Measurements from ENCODE around the gene RABGGTA. TPM values are rescaled to one million over a fixed set of nuclear protein-coding genes. Genes with fewer than 3 reads are reported as not detected.

The RABGGTA gene
- total and polyA plus RNA-seq, 10 of the 15 experiments (the other 5 are each of a cell fraction or from before 2014, with no cell fraction given), result 19.1 to 75.6 (median 46.9) TPM

- TF ChIP-seq EED (IDR thresholded peaks at IDR 0.05; ENCODE audit: low read depth) (peak; percentile 62; the same call in 1 of the 2 replicates), RUNX3 (IDR thresholded peaks at IDR 0.05; ENCODE audit: low read length) (peak; percentile 68; the same call in 1 of the 2 replicates), MTA2 (IDR thresholded peaks at IDR 0.05; ENCODE audit: low read depth) (peak; percentile 61; the same call in 1 of the 2 replicates), PML (IDR thresholded peaks at IDR 0.05; ENCODE audit: low read length) (peak; percentile 87), CREM (IDR thresholded peaks at IDR 0.05; ENCODE audit: low read depth) (peak; percentile 86), MEF2B (IDR thresholded peaks at IDR 0.05; ENCODE audit: partially characterized antibody, poor library complexity, severe bottlenecking) (peak; percentile 51), WRNIP1 (IDR thresholded peaks at IDR 0.05; ENCODE audit: borderline replicate concordance, low read depth, low read length) (peak; percentile 90; the same call in 1 of the 2 replicates), BACH1 (IDR thresholded peaks at IDR 0.05; ENCODE audit: borderline replicate concordance) (peak; percentile 78), GATAD2B (conservative IDR thresholded peaks at IDR 0.05; ENCODE audit: low read depth) (peak; percentile 98), KLF5 (IDR thresholded peaks at IDR 0.05; ENCODE audit: partially characterized antibody) (peak; percentile 89), KAT2A (conservative IDR thresholded peaks at IDR 0.05; ENCODE audit: control insufficient read depth, low read depth, low read length) (no peak), JUND (IDR thresholded peaks at IDR 0.05; ENCODE audit: low read depth, low read length) (0 out of 2 replicates have a peak, but pooled peaks have one; percentile 30), MYB (IDR thresholded peaks at IDR 0.05; ENCODE audit: borderline replicate concordance, low read depth, low read length) (no peak), TCF3 (IDR thresholded peaks at IDR 0.05; ENCODE audit: borderline replicate concordance, insufficient read depth, low read depth, low read length) (peak; percentile 90), PBX3 (IDR thresholded peaks at IDR 0.05; ENCODE audit: insufficient replicate concordance, low read depth, low read length) (peak; percentile 94), LARP7 (IDR thresholded peaks at IDR 0.05) (peak; percentile 99), SP1 (IDR thresholded peaks at IDR 0.05; ENCODE audit: low read depth, low read length) (peak; percentile 53), YY1 (IDR thresholded peaks at IDR 0.05; ENCODE audit: low read depth, low read length) (peak; percentile 87), SRF (IDR thresholded peaks at IDR 0.05; ENCODE audit: low read depth in 2 of 2, low read length in 2 of 2) (0 out of 4 replicates have a peak, but pooled peaks of 1 of the 2 experiments have one; percentile 1), FOS (IDR thresholded peaks at IDR 0.05; ENCODE audit: borderline replicate concordance, extremely low read depth, insufficient read length) (no peak), ZNF217 (IDR thresholded peaks at IDR 0.05) (peak; percentile 86; the same call in 1 of the 2 replicates), NBN (IDR thresholded peaks at IDR 0.05) (peak; percentile 93), ZSCAN29 (IDR thresholded peaks at IDR 0.05) (peak; percentile 54; the same call in 1 of the 2 replicates), HCFC1 (IDR thresholded peaks at IDR 0.05; ENCODE audit: low read length) (peak; percentile 70), EZH2 (IDR thresholded peaks at IDR 0.05; ENCODE audit: borderline replicate concordance, control insufficient read depth, low read depth, low read length) (no peak), FOXK2 (IDR thresholded peaks at IDR 0.05) (peak; percentile 45; the same call in 1 of the 2 replicates), SPI1 (IDR thresholded peaks at IDR 0.05; ENCODE audit: borderline replicate concordance, insufficient read depth, low read depth, low read length) (no peak), CHD1 (IDR thresholded peaks at IDR 0.05; ENCODE audit: low read depth, low read length) (peak; percentile 83; the same call in 1 of the 2 replicates), PAX5 (IDR thresholded peaks at IDR 0.05; ENCODE audit: borderline replicate concordance, low read depth, low read length) (peak; percentile 10; the same call in 1 of the 2 replicates), BHLHE40 (IDR thresholded peaks at IDR 0.05; ENCODE audit: borderline replicate concordance in 1 of 2, low read depth in 2 of 2, low read length in 1 of 2) (peak; percentile 85 to 93), ZNF24 (IDR thresholded peaks at IDR 0.05) (peak; percentile 82), HDAC2 (IDR thresholded peaks at IDR 0.05) (no peak), CHD2 (IDR thresholded peaks at IDR 0.05; ENCODE audit: borderline replicate concordance, low read depth, low read length) (peak; percentile 49; the same call in 1 of the 2 replicates), SUPT20H (IDR thresholded peaks at IDR 0.05; ENCODE audit: borderline replicate concordance, control insufficient read depth, low read depth, low read length) (no peak)
Measured at GRCh38 chr14:24271134-24271833, at the start of gene RABGGTA (continued).

Data from GM12878 (cell line).